Endothelial cell (in vitro differentiated cells): ENCODE measurements around the gene ADCY9. TPM values are rescaled to one million over a fixed set of nuclear protein-coding genes. Genes with fewer than 3 reads are reported as not detected.

Experiments used
- DNase-seq: peaks from one replicate; pipeline ENCODE4 v3.0.0; 2021; ENCODE audit warnings: low spot score
- H3K27ac Mint-ChIP-seq: one replicate; pipeline ENCODE4 v1.8.0; 2021; ENCODE audit warnings: mixed read lengths, inconsistent platforms; ENCODE audit not compliant: unreplicated experiment
- H3K27me3 Mint-ChIP-seq: one replicate; pipeline ENCODE4 v1.8.0; 2021; ENCODE audit warnings: mild to moderate bottlenecking, moderate library complexity, mixed read lengths, inconsistent platforms; ENCODE audit not compliant: unreplicated experiment
- H3K36me3 Mint-ChIP-seq: one replicate; pipeline ENCODE4 v1.8.0; 2021; ENCODE audit warnings: mild to moderate bottlenecking, low read depth, mixed read lengths, inconsistent platforms; ENCODE audit not compliant: unreplicated experiment
- H3K4me1 Mint-ChIP-seq: one replicate; pipeline ENCODE4 v1.8.0; 2021; ENCODE audit warnings: mild to moderate bottlenecking, mixed read lengths, inconsistent platforms; ENCODE audit not compliant: unreplicated experiment
- H3K4me3 Mint-ChIP-seq: one replicate; pipeline ENCODE4 v1.8.0; 2021; ENCODE audit warnings: mild to moderate bottlenecking, mixed read lengths, inconsistent platforms; ENCODE audit not compliant: unreplicated experiment
- H3K9me3 Mint-ChIP-seq: one replicate; pipeline ENCODE4 v1.8.0; 2021; ENCODE audit warnings: mixed read lengths, inconsistent platforms; ENCODE audit not compliant: unreplicated experiment
- CTCF ChIP-seq: fragments of 200-600 bp; sonication (generic); IDR thresholded peaks from one replicate; pipeline ENCODE4 v1.5.0; 2021; ENCODE audit warnings: antibody characterized with exemption; ENCODE audit not compliant: unreplicated experiment
- total RNA-seq: library from RNA; stranded (reverse); fragmentation: NEBNext Ultra II Directional; extraction: Animal tissue kit (Norgen Biotek cat#: 25700); gene quantifications from one replicate; pipeline ENCODE4 v1.2.1, GENCODE V29; 2021; ENCODE audit not compliant: unreplicated experiment

ADCY9 gene
- total RNA-seq, 1 donor from 2014 or later, result 3.3 TPM

GRCh38 chr16:4110065-4110464 lies 6.2 kb downstream of the ADCY9 start:
- peaks cover 3% of the 10 kb centered on the region for H3K36me3 Mint-ChIP-seq
- no peak for TF ChIP-seq CTCF
- H3K27ac Mint-ChIP-seq, result no peak overlapping the region
- DNase-seq, result no peak
- H3K27me3 Mint-ChIP-seq, result peaks cover 12% of the 10 kb centered on the region
- H3K9me3 Mint-ChIP-seq, result no peaks in the 10 kb centered on the region
- no peak overlapping the region for H3K4me3 Mint-ChIP-seq
- H3K4me1 Mint-ChIP-seq, result peaks cover 15% of the 10 kb centered on the region

- H3K27ac Mint-ChIP-seq, result no peak overlapping the region
- peaks cover 15% of the 10 kb centered on the region for H3K4me1 Mint-ChIP-seq
- peaks cover 12% of the 10 kb centered on the region for H3K27me3 Mint-ChIP-seq
- DNase-seq, result no peak
- H3K4me3 Mint-ChIP-seq, result no peak overlapping the region
- H3K36me3 Mint-ChIP-seq, result no peaks in the 10 kb centered on the region
- no peaks in the 10 kb centered on the region for H3K9me3 Mint-ChIP-seq
- TF ChIP-seq CTCF, result no peak
These were observed 6.9 kb downstream of the ADCY9 start for GRCh38 chr16:4109250-4109736.

- peaks cover 6% of the 10 kb centered on the region for H3K27me3 Mint-ChIP-seq
- no peak overlapping the region for H3K4me3 Mint-ChIP-seq
- peaks cover 15% of the 10 kb centered on the region for H3K4me1 Mint-ChIP-seq
- no peaks in the 10 kb centered on the region for H3K9me3 Mint-ChIP-seq
- no peak overlapping the region for H3K27ac Mint-ChIP-seq
- DNase-seq, result no peak
- no peak for TF ChIP-seq CTCF
- H3K36me3 Mint-ChIP-seq, result no peaks in the 10 kb centered on the region
These were observed 9.7 kb downstream of the ADCY9 start for GRCh38 chr16:4106516-4106915.

GRCh38 chr16:4105848-4106247 lies 10.4 kb downstream of the ADCY9 start:
- peaks cover 15% of the 10 kb centered on the region for H3K4me1 Mint-ChIP-seq
- no peak for DNase-seq
- H3K9me3 Mint-ChIP-seq, result no peaks in the 10 kb centered on the region
- no peaks in the 10 kb centered on the region for H3K36me3 Mint-ChIP-seq
- H3K4me3 Mint-ChIP-seq, result no peak overlapping the region
- H3K27ac Mint-ChIP-seq, result no peak overlapping the region
- peaks cover 6% of the 10 kb centered on the region for H3K27me3 Mint-ChIP-seq
- TF ChIP-seq CTCF, result no peak

GRCh38 chr16:4103745-4104144 lies 12.5 kb downstream of the ADCY9 start:
- no peaks in the 10 kb centered on the region for H3K36me3 Mint-ChIP-seq
- TF ChIP-seq CTCF, result no peak
- H3K9me3 Mint-ChIP-seq, result no peaks in the 10 kb centered on the region
- no peak for DNase-seq
- H3K27me3 Mint-ChIP-seq, result peaks cover 2% of the 10 kb centered on the region
- H3K4me1 Mint-ChIP-seq, result peaks cover 6% of the 10 kb centered on the region
- no peak overlapping the region for H3K27ac Mint-ChIP-seq
- no peak overlapping the region for H3K4me3 Mint-ChIP-seq
